NB4 (cell line): ENCODE results near the gene SLC16A8.

ENCODE experiments used
- MYC ChIP-seq: IDR thresholded peaks from 2 replicates; pipeline ENCODE4 v1.6.1; 2011; ENCODE audit warnings: low read depth, low read length
- POLR2A ChIP-seq: IDR thresholded peaks from 2 replicates; pipeline ENCODE4 v1.6.1; 2011; ENCODE audit warnings: mild to moderate bottlenecking; ENCODE audit not compliant: insufficient read length; ENCODE audit errors: extremely low read depth
- TF ChIP-seq, protein P1 (sequence below): IDR thresholded peaks from one replicate; pipeline ENCODE4 v1.5.1; 2012; ENCODE audit warnings: low read depth, low read length
- TF ChIP-seq, protein P2 (sequence below): IDR thresholded peaks from 2 replicates; pipeline ENCODE4 v1.6.1; 2011; ENCODE audit warnings: low read depth, low read length

DNA sequence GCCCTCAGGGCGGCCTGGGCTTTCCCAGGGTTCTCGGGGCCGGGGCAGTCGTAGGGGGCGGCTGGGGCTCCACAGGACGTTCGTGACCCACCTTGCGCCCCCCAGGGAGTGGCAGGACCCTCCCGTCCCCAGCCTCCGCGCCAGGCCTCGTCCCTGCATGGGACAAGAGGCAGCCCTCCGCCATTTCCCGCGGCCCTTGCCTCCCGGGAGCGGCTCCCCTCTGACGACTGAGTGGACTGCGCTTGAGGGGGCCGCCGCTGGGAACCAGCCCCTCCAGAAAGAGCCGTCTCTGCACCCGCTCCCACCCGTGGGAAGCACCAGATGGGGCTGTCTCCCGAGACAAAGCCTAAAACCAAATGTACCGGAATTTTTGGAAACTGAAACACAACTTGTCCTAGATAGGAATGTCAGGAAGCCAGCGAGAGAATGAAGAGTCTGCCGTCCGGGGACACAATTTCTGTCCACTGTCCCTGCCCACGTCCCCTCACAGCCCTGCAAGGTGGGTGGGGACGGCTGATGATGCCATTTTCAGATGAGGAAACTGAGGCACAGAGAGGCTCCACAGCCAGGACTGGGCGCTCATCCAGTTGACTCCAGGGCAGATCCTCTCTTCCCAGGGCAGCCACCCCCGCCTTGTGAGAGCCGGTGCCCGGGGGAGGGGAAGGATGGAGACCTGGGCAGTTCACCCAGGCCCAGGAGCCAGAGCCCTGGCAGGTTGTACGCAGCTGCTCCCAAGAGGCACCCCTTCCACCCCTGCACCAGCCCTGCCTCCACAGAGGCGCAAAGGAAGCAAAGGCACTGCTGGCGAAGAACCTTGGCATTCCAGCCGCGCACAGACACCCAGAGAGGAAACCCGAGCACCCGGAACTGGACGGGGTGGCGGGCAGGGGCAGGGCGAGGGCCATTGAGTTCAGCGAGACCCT lies 44.8 kb downstream of the SLC16A8 start:
- TF ChIP-seq, protein P1, sequence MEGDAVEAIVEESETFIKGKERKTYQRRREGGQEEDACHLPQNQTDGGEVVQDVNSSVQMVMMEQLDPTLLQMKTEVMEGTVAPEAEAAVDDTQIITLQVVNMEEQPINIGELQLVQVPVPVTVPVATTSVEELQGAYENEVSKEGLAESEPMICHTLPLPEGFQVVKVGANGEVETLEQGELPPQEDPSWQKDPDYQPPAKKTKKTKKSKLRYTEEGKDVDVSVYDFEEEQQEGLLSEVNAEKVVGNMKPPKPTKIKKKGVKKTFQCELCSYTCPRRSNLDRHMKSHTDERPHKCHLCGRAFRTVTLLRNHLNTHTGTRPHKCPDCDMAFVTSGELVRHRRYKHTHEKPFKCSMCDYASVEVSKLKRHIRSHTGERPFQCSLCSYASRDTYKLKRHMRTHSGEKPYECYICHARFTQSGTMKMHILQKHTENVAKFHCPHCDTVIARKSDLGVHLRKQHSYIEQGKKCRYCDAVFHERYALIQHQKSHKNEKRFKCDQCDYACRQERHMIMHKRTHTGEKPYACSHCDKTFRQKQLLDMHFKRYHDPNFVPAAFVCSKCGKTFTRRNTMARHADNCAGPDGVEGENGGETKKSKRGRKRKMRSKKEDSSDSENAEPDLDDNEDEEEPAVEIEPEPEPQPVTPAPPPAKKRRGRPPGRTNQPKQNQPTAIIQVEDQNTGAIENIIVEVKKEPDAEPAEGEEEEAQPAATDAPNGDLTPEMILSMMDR = no peak
- no peak for TF ChIP-seq POLR2A
- TF ChIP-seq, protein P2, sequence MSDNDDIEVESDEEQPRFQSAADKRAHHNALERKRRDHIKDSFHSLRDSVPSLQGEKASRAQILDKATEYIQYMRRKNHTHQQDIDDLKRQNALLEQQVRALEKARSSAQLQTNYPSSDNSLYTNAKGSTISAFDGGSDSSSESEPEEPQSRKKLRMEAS = no peak
- no peak for TF ChIP-seq MYC
